Activated CD8-positive, alpha-beta memory T cell treated with anti-CD3 and anti-CD28 coated beads for 1 hour (primary cell): ENCODE data around the gene KLC1.
"Not testable (repeated sequence)": the region's sequence is repeated elsewhere in the genome, so short reads cannot be mapped to it uniquely, and the experiment has no call there.

Experiments used
- DNase-seq, 2 donors: peaks; one replicate each; pipeline ENCODE4 v3.0.0-alpha.2; 2020; ENCODE audit warnings: low read depth in 1 of 2; ENCODE audit errors: extremely low read depth in 1 of 2

The KLC1 gene

GRCh38 chr14:103625356-103626095 is 3.5 kb upstream of the KLC1 start:
- no peak for DNase-seq

DNA sequence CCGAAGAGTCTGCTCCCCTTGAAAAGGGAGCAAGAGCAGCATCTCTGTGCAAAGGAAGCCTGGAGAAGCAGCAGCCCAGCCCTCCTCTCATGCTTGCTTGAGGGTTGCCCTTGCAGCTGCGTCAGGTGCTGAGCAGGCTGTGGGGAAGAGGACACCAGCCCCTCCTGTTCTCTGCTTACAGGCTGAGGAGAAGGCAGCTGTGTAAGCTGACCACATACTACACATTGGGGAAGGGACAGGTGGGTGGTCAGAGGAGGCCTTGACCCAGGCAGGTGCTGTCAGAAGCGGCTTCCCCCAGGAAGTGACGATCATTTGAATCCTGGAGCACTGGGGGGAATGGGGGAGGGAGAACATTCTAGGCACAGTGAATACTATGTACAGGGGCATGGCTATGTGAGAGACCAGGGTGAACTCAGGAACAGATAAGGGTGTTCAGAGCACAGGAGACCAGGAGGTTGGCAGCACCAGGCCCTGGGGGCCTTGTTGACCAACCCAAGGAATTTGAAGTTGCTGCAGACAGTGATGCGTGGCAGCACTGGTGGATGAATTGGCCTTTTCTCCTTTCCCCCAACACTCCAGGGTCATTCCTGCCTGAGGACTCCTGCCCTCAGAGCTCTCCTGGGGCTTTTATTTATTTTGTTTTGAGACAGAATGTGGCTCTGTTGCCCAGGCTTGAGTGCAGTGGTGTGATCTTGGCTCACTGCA is 2.7 kb upstream of the KLC1 start:
- DNase-seq, result no peak

GRCh38 chr14:103627073-103628025 is 1.7 kb upstream of the KLC1 start:
- no peak for DNase-seq

GRCh38 chr14:103628221-103628683 is 759 bp upstream of the KLC1 start:
- no peak for DNase-seq

- DNase-seq, result no peak
Observed at GRCh38 chr14:103629503-103630121, 601 bp downstream of the KLC1 start.

DNA sequence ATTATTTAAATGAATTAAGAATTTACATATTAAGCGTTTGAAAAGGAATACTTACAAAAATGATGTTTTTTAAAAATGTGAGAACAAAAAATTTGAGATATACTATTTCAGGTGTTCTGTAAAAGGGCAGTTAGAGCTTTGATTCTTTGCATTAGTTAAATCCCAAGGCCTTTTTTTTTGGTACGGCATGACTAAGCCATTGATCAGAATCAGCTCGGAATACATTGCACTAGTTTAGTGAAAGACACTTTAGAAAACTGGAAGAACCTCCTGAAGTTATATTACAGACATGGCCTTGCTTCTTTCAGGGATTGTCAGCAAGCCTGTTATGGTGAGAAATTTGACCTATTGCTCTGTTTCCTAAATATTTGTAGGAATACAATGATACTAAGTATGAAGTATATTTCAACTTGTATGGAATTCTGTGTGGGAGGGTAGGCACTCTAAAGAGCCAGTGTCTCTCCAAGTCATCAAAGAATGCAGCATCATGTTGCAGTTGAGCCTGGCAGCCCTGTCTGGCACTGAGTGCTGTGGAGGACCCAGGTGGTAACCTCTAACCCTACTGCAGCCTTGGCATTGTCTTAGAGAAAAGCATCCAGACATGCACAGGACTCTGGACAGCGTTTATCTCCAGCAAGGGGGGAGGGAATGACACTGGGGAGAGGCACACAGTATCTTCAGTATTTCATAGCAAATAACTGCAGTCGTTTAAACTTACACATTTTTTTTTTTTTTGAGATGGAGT is 1.5 kb downstream of the KLC1 start:
- DNase-seq, result no peak

DNA sequence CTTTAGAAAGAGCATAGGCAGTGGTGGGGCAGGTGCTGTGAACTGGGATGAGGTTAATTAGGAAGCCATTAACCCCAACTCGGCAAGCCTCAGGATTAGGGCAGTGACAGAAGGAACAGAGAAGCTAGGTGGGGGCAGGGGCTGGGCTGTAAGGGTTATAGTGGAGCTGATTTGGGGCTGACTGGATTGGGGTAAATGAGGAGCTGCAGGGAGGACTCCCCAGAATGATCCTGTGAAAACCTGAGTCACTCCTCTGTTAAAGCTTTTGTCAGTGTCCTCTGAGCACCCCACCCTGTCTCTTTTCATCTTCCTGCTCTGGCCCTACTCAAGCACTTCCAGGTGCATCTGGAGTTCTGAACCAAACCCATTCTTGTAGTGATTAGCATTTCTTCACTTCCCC is 4.4 kb downstream of the KLC1 start:
- DNase-seq, result no peak

DNA sequence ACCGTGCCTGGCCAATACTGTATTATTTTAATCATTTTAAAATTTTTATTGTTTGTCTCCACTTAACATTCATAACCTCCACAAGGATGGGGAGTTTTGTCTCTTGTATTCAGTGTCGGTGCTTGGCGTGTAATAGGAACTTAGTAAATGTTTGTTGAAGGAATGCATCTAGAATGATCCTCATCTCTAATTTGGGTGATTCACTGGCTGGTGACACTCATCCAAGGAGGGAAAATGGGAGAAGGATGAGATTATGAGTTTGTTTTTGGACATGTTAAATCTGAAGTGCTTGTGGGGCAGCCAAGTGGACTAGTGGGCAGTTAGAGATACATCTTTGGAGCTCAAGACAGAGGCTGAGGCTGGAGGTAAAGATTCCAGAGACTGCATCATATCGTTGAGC is 5.1 kb downstream of the KLC1 start:
- DNase-seq, result no peak

- DNase-seq, result no peak
Observed at GRCh38 chr14:103638594-103638993, 9.6 kb downstream of the KLC1 start.

DNA sequence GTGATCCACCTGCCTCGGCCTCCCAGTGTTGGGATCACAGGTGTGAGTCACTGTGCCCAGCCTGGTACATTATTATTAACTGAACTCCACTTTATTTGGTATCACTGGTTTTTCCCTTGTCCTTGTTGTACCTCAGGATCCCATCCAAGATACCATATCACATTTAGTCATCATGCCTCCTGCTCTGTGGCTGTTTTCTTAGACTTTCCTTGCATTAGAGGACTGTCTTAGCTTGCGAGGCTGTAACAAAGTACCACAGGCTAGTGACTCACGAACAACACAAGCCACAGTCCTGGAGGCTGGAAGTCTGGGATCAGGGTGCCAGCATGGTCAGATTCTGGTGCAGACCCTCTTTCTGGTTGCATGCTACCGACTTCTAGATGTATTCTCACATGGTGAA is 12.2 kb downstream of the KLC1 start:
- DNase-seq, result no peak

- DNase-seq, result no peak
Observed at GRCh38 chr14:103646189-103646588, 17.2 kb downstream of the KLC1 start.

DNA sequence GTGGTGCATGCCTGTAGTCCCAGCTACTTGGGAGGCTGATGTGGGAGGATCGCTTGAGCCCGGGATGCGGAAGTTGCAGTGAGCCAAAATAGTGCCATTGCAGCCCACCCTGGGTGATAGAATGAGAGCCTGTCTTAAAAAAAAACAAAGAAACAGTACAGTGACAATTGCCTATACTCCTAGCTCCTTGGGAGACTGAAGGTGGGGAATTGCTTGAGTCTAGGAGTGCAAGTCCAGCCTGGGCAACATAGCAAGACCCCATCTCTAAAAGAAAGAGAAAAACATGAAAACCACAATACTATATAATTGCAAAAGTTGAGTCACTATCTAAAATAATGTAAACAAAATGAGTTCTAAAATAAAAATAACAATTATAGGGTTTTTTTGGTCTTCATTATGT is 20.0 kb downstream of the KLC1 start:
- no peak for DNase-seq

GRCh38 chr14:103650213-103650612 is 21.2 kb downstream of the KLC1 start:
- DNase-seq, result no peak

DNA sequence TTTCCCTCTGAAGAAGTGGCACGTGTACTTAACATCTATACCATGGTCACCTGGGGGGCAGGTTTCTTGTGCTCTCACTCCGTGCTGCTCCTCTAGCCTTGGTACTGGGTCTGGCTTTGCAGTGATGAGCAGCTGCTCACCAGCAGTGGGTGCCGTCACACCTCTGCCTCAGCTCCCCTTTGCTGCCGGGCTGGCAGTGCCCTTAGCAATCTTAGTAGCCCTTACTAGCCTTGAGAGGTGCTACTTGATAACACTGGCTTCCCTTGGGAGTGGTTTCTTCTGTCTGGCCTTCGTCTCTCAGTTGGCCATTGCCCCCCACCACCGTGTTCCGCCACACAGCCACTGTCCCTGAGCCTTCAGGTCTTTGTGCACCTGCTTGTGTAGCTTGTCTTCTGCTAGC is 22.6 kb downstream of the KLC1 start:
- DNase-seq, result no peak

DNA sequence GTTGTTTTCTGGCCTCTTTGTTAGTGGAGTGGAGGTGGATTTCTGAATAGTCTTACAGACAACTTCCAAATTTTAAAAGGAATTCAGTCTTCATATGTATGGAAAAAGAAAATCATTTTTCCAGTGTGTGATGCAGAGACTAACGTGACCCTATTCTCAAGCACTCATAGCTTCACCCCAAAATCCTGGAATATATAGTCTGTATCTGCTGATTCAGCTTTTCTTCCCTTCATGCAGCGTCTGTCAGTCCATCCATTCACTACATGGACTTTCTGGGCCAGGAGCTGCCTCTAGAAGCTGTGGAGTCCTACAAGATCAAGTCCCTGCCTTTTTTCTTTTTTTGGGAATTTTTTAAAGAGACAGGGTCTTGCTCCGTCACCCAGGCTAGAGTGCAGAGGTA is 23.8 kb downstream of the KLC1 start:
- DNase-seq, result no peak

GRCh38 chr14:103653336-103653735 is 24.3 kb downstream of the KLC1 start:
- not testable (repeated sequence) for DNase-seq

GRCh38 chr14:103653805-103654204 is 24.8 kb downstream of the KLC1 start:
- no peak for DNase-seq

DNA sequence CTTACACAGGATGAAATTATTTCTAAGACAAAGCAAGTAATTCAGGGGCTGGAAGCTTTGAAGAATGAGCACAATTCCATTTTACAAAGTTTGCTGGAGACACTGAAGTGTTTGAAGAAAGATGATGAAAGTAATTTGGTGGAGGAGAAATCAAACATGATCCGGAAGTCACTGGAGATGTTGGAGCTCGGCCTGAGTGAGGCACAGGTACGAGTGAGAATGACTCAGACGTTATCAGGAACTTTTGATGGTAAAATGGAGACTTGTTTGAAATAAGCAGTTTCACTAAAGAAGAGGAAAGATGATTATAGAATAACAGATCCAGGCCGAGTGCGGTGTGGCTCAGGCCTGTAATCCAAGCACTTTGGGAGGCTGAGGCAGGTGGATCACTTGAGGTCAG is 25.6 kb downstream of the KLC1 start:
- DNase-seq, result no peak

GRCh38 chr14:103656031-103656755 is 27.2 kb downstream of the KLC1 start:
- no peak for DNase-seq

GRCh38 chr14:103656756-103657133 is 27.7 kb downstream of the KLC1 start:
- DNase-seq, result no peak
